Type B pancreatic cell (in vitro differentiated cells): ENCODE measurements around the gene PARD3. TPM values are rescaled to one million over a fixed set of nuclear protein-coding genes. Genes with fewer than 3 reads are reported as not detected.
"Not testable (repeated sequence)": the region's sequence is repeated elsewhere in the genome, so short reads cannot be mapped to it uniquely, and the experiment has no call there.

ENCODE experiments used
- DNase-seq: peaks from one replicate; pipeline ENCODE4 v3.0.0; 2021; ENCODE audit warnings: mixed read lengths; ENCODE audit not compliant: unreplicated experiment; ENCODE audit errors: extremely low spot score
- H3K27ac Mint-ChIP-seq: 2 replicates; pipeline ENCODE4 v1.8.0; 2021; ENCODE audit warnings: mild to moderate bottlenecking, mixed read lengths
- H3K27me3 Mint-ChIP-seq: 2 replicates; pipeline ENCODE4 v1.8.0; 2021; ENCODE audit warnings: mixed read lengths
- H3K36me3 Mint-ChIP-seq: 2 replicates; pipeline ENCODE4 v1.8.0; 2021; ENCODE audit warnings: mixed read lengths
- H3K4me1 Mint-ChIP-seq: one replicate; pipeline ENCODE4 v1.8.0; 2021; ENCODE audit warnings: mixed read lengths; ENCODE audit not compliant: unreplicated experiment
- H3K4me3 Mint-ChIP-seq: 2 replicates; pipeline ENCODE4 v1.8.0; 2021; ENCODE audit warnings: mild to moderate bottlenecking, mixed read lengths
- H3K9me3 Mint-ChIP-seq: 2 replicates; pipeline ENCODE4 v1.8.0; 2021; ENCODE audit warnings: mixed read lengths
- CTCF ChIP-seq: fragments of 200-600 bp; sonication (generic); conservative IDR thresholded peaks from 2 replicates; pipeline ENCODE4 v1.5.0; 2021; ENCODE audit warnings: antibody characterized with exemption, mild to moderate bottlenecking
- total RNA-seq: library from RNA; stranded (reverse); gene quantifications from 2 replicates; pipeline ENCODE4 v1.2.1, GENCODE V29; 2021; ENCODE audit warnings: low replicate concordance

PARD3 gene
- total RNA-seq, 1 donor from 2014 or later = 52.3 TPM

DNA sequence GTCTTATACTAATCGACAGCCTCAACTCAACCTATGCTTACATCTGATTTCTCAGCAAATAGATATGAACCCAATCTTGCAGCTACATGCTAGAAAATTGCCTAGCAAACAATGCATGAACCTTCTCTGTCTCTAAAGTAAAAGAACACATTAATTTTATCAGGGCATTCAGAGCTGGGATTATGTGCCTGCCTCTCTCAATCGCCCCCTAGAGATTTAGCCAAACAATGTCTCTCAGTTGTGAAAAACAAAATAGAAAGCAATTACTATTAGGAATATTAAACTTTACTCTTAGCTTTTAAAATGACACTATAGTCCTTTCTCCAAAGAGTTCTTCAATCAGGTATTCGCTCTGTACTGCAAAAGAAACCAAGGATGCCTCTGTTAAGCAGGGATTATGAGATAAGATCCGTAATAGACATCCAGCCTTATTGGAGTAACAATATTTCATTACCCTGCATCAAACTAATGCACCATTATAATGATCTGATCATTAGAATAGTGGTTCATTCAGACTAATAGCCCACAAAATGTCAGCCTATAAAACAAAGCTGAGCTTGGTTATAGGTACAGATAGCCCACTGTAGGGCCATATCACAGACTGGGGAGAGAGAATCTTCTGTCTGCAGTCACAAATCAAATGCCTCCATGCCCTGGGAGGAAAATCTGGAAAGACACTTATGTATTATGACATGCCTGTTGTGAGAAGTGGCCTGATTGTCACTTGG, 736.9 kb downstream of the PARD3 start:
- Mint-ChIP-seq H3K36me3 (no peaks in the 10 kb centered on the region), H3K27ac (no peak overlapping the region), H3K9me3 (no peaks in the 10 kb centered on the region), H3K4me3 (no peak overlapping the region), H3K27me3 (peaks cover 3% of the 10 kb centered on the region), H3K4me1 (no peaks in the 10 kb centered on the region)
- TF ChIP-seq CTCF = no peak
- no peak for DNase-seq

DNA sequence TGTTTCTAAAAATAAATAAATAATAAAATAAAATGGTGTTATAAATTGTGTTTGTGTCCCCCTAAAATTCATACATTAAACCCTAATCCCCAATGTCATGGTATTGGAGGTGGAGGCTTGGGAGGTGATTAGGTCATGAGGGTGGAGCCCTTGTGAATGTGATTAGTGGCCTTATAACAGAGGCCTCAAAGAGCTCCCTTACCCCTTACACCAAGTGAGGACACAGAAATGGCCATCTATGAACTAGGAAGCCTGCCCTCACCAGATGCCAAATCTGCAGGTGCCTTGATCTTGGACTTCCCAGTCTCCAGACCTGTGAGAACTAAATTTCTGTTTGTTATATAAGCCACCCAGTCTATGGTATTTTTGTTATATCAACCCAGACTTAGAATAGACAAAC, 738.7 kb downstream of the PARD3 start:
- Mint-ChIP-seq H3K4me3 (no peak overlapping the region), H3K27me3 (peaks cover 3% of the 10 kb centered on the region), H3K9me3 (no peaks in the 10 kb centered on the region), H3K27ac (no peak overlapping the region), H3K36me3 (no peaks in the 10 kb centered on the region), H3K4me1 (no peaks in the 10 kb centered on the region)
- no peak for TF ChIP-seq CTCF
- DNase-seq = no peak

DNA sequence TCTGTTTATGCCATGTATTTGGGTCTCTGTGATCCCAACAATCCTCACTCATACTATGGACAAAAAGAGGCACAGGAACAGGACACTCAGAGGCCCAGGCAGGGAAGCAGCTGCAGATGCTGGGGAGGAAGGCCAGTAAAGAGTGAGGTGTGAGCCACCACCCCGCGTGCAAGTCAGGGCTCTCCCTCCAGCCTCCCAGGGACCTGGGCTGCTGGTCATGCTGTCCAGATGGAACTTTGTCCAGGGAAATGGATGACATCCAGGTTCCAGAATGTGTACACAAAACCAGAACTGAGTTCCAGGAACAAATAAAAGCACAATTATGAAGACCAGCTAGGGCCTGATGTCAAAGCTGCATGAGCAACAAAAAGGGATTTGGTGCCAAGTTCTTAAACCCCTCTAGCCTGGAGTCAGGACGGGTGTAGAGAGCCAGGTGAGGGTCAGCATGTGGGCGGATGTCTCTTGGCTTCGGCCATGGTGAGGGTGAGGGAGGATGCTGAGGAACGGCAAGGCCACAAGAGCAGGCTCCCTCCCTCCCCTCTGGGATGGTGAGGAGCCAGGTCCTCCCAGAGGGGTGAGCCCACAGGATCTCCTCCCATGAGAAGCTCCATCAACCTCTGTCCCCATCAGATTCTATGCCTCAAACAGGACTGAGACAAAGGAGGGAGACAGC, 739.7 kb downstream of the PARD3 start:
- no peaks in the 10 kb centered on the region for H3K9me3 Mint-ChIP-seq
- no peak overlapping the region for H3K27ac Mint-ChIP-seq
- no peak overlapping the region for H3K4me3 Mint-ChIP-seq
- no peak for DNase-seq
- TF ChIP-seq CTCF = no peak
- H3K4me1 Mint-ChIP-seq = no peaks in the 10 kb centered on the region
- H3K27me3 Mint-ChIP-seq = peaks cover 3% of the 10 kb centered on the region
- no peaks in the 10 kb centered on the region for H3K36me3 Mint-ChIP-seq

GRCh38 chr10:34074051-34074450, 741.0 kb downstream of the PARD3 start:
- no peak overlapping the region for H3K27ac Mint-ChIP-seq
- no peaks in the 10 kb centered on the region for H3K27me3 Mint-ChIP-seq
- H3K9me3 Mint-ChIP-seq = peaks cover 4% of the 10 kb centered on the region
- H3K4me3 Mint-ChIP-seq = no peak overlapping the region
- no peaks in the 10 kb centered on the region for H3K36me3 Mint-ChIP-seq
- H3K4me1 Mint-ChIP-seq = no peaks in the 10 kb centered on the region
- no peak for TF ChIP-seq CTCF
- no peak for DNase-seq

DNA sequence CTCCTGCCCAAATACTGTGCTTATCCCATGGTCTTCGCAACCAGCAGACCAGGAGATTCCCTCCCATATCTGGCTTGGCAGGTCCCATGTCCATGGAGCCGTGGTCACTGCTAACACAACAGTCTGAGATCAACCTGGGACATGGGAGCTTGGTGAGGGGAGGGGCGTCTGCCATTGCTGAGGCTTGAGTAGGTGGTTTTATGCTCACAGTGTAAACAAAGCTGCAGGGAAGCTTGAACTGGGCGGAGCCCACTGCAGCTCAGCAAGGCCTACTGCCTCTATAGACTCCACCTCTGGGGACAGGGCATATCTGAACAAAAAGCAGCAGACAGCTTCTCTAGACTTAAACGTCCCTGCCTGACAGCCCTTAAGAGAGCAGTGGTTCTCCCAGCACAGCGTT, 747.4 kb downstream of the PARD3 start:
- H3K27ac Mint-ChIP-seq, H3K4me1 Mint-ChIP-seq, H3K9me3 Mint-ChIP-seq, H3K4me3 Mint-ChIP-seq, DNase-seq, H3K36me3 Mint-ChIP-seq, H3K27me3 Mint-ChIP-seq: not testable (repeated sequence)

- no peak for TF ChIP-seq CTCF
- Mint-ChIP-seq H3K4me1 (no peaks in the 10 kb centered on the region), H3K4me3 (no peak overlapping the region), H3K27me3 (no peaks in the 10 kb centered on the region), H3K9me3 (no peaks in the 10 kb centered on the region), H3K36me3 (no peaks in the 10 kb centered on the region), H3K27ac (no peak overlapping the region)
- DNase-seq = no peak
Measured at GRCh38 chr10:34063592-34063991, 751.5 kb downstream of the PARD3 start.
